SIG-M5 (cell line): ENCODE measurements around the gene NDRG4.

Experiments
- DNase-seq: peaks from one replicate; lab custom pipeline; 2025; lab: John Stamatoyannopoulos, UW

The NDRG4 gene, protein sequence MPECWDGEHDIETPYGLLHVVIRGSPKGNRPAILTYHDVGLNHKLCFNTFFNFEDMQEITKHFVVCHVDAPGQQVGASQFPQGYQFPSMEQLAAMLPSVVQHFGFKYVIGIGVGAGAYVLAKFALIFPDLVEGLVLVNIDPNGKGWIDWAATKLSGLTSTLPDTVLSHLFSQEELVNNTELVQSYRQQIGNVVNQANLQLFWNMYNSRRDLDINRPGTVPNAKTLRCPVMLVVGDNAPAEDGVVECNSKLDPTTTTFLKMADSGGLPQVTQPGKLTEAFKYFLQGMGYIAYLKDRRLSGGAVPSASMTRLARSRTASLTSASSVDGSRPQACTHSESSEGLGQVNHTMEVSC

DNA sequence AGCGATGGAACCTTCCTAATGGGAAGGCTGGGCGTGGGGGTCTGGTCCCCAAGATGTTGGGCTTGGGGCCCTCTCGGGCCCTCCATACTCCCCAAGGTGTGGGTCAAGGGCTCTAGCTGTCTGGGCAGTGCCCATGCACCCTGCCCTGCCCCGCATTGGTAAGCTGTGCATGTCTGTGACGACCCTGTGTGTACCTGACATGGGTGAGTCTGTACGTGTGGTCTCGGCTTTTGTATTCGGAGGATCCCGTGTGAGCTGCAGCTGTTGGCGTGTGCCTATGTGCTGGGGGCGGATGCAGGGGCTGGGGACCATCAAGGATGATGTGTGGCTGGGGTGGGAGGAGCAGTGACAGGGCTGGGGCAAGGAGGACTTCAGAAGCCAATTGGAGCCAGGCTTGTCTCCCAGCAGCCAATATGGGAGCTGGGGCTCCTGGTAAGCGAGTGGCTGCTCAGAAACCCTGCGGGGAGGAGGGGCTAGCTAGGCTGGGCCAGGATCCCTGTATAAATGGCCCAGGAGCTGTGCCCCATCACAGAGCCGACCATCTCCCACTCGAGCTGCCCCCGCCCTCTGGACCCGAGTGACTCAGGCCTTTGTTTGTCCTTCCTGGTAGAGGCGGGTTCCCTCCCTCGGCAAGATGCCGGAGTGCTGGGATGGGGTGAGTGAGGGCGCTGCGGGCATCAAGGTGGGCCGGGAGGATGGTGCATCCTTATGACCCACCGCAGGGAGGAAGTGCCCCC, at the start of gene NDRG4:
NDRG4 (plus strand) TSS at position 529 of the 737 bp plus-strand sequence; CDS start at position 635, 106 bp downstream.
- DNase-seq = no peak

DNA sequence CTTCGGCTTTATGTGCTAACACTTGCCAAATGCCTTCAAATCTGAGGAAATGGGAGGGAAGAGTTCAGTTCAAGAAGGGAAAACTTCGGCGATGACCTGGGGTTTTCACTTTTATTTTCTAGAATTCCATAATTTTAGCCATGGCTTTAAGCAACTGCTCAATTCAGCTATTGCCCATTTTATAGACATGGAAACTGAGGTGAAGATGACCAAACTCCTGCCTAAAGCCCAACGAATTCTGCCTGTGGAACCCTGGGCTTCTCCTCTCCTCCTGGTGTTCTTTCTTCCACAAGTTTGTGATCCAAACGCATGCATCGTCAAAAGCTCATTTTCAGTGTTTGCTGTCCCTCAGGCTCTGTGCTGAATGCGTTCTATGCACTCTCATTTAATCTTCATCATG, 49.4 kb upstream of the NDRG4 start:
- no peak for DNase-seq

DNA sequence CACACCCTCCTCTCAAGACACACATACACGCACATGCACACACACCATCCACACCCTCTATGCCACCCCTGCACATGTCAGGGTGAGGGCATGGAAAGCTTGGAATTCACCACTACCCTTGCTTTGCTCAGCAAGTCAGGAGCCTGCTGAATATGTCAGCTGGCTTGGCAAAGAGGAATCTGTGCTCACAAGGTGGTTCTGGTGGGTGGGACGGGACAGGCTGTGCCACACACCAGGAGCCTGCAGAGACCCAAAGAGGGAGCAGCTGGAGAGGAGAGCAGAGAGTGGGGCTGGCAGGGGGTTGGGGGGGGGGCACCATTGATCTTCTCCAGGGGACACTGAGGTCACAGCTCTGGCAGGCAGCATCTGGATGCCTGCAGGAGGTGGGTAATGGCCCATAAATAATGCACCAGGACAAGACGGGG, 48.7 kb upstream of the NDRG4 start:
- DNase-seq = no peak

DNA sequence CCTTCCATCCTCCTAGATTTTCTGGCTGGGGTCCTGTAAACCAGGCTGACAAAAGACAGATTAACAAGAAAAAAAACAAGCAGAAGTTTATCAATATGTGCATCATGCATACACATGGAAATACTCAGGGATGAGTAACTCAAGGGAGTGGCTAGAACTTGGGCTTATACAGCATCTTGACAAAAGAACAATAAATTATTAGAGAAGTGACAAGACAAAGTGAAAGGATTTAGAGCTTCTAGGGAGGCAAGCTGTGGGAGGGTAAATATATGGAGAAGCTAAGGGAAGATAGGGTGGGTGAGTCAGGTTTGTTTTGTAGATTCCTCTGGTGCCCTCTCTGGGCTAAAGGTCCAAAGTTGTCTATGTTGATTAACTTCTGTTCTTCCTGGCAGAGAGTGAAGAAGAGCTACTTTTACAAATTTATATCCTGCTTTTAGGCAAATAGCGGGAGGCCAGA, 48.0 kb upstream of the NDRG4 start:
- DNase-seq = no peak

DNA sequence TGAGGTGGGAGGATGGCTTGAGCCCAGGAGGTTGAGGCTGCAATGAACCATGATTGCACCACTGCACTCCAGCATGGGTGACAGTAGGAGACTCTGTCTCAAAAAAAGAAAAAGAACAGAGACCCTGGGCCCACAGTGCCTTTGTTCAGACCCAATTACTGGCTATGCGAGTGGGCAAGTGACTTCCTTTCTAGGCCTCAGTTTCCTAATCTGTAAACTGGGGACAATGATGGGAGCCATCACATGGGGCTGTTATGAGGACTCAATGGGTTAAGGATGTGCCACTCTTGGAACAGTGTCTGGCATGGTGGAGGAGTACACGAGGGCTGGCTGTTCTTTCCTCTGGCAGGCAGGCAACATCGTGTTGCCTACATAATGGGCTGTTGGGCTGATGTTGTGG, 47.3 kb upstream of the NDRG4 start:
- DNase-seq = no peak

DNA sequence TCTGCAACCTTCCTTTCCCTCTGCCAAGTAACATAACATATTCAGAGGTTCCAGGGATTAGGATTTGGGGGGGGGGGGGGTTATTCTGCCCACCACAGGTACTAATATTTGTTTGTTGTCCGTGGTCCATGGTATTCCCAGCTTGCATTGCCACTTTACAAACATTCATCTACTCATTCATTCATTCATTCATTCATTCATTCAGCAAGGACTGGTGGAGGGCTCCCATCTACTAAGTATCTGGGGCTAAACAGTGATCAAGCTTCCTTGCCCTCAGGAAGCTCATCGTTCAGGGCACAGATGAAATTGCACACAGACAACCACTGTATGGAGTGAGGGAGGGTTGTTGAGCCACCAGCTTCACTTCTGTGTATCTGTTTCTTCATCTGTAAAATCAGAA, 45.8 kb upstream of the NDRG4 start:
- DNase-seq = no peak

DNA sequence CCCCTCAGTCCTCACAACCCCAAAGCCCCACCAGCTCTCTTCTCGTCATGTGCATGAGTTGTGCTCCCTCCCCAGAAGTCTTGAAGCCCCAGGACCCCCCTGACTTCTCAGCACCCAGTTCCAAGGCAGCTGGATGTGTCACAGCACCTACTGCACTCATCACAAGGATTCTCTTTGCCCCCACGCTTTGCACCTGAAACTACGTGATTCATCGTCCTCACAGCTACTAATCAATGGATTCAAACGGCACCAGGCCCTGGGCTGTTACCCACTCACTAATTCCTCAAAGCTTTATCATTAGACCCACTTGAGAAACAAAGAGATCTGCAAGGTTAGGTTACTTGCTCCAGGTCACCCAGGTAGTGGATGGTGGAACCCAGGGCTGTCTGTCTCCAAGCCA, 45.1 kb upstream of the NDRG4 start:
- no peak for DNase-seq

DNA sequence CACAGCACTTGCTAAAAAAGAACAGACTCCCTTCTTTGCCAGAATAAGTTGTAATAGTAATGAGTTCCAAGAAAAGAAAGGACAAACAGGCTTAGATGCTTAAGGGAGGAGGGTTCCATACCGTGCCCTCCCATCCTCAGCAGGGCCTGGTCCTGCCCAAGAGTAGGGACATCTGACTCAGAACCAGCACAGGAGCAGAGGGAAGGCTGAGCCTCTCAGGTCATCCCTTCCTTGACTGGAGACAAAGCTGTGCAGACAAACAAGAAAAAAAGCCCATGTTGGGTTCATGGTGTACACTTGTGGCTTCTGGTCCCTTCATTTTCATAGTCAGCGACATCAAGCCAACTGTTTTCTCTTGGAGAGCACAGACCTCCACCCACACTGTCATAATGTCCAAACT, 44.2 kb upstream of the NDRG4 start:
- DNase-seq = no peak

DNA sequence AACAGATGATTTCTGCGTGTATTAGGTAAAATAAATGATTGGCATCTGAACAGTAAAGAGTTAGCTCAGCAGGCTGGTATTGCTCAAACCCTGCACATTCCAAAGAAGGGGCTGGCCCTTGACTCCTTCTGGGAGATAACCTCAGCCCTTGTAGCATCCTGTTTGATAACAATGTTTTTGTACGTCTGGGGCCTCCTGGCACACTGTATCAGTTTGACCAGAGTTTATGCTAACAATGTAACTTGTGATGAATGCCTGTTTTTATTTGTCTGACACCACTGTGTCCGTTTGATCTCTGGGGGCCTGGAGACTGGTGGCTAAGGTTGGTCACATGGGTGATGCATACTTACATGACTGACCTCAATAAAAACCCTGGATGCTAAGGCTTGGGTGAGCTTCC, 43.8 kb upstream of the NDRG4 start:
- no peak for DNase-seq

DNA sequence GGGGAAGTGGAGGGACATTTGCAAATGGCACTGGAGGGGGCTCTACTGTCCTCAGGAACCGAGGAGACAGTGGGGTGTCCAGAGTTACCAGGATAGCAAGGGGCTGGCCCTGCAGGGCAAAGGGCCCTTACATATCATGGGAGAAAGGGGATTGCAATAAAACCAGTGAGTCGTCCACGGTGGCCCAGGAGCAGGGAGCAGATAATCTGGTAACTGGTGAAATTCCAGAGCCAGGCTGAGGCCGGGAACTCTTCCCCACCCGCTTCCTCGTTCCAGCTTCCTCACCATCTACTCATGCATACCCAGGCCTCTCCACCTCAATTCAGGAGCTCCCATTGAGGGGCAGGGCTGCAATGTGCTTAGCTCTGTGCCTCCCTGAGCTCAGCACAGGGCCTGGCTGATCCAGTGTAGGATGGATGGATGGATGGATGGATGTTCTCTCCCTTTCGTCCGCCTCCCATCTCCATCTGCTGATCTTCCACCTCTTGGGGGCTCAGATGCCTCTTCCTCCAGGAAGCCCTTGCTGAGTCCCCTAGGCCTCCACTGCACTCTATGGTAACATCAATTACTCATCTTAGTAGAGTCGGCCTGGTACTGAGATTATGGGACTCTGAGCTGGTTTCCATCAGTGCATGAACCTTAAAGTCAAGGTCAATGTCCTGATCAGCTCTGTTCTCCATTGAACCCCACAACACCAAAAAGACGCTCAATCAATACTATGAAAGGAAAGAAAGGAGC, 41.2 kb upstream of the NDRG4 start:
- no peak for DNase-seq

DNA sequence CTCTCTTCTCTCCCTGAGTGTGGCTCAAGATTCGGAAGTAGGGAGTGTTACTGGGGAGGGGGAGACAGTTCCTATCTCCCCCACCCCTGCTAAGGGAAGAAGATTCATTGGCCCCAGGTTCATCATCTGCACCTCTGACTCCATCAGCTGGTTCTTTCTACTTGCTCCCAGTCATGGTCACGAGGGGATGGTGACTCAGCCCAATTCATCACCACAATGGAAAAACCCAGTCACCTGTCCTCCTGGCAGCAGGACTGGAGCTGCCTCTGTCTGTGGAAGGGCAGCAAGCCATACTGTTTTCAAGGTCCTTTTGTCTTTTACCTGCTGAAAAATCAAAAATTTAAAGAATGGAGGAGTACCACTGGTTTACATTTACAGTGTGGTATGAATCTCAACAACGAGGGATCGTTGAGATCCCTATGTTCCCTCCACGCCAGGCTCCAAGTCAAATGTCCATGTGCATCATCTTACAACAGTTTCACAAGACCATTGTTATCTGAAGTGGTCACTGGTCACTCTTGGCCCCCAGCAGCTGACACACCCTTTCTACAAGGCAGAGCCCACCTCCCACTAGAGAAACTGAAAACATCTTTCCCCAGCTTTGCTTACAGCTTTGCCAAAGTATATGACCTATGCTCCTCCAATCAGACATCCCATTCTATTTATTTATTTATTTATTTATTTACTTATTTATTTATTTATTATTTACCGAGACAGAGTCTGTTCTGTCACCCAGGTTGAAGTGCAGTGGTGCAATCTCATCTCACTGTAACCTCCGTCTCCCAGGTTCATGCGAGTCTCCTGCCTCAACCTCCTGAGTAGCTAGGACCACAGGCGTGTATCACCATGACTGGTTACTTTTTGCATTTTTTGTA, 40.4 kb upstream of the NDRG4 start:
- DNase-seq = no peak

DNA sequence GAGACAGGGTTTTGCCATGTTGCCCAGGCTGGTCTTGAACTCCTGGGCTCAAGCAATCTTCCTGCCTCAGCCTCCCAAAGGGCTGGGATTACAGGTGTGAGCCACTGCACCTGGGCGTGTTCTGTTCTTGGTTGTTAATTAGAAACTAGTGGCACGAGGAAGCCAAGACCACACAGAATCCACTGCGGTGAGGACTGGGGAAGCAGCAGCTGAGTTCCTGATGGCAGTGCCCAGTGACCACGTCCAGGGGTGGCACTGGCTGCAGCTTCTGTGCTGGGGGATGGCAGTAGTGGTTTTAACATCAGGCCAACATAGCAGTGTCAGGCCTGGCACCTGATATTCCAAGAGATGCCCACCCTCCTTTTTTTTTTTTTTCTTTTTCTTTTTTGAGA, 39.7 kb upstream of the NDRG4 start:
- DNase-seq = no peak

DNA sequence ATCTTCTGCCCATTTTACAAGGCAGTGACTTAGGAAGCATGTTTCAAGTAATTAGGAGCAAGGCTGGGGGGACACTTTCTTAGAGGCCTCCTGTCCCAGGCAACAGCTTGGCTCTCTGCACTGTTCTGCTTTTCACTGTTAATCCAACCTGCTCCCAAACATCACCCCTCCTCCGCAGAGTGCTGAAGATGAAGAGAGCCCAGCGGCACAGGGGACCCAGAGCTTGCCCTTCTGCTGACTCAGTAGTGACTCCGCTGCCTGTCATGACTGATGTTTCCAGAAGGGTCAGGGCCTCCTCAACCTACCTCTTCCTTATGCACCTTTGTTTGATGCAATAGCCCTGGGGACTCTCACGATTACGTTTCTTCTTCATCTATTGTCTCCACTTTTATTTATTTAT, 38.9 kb upstream of the NDRG4 start:
- no peak for DNase-seq

DNA sequence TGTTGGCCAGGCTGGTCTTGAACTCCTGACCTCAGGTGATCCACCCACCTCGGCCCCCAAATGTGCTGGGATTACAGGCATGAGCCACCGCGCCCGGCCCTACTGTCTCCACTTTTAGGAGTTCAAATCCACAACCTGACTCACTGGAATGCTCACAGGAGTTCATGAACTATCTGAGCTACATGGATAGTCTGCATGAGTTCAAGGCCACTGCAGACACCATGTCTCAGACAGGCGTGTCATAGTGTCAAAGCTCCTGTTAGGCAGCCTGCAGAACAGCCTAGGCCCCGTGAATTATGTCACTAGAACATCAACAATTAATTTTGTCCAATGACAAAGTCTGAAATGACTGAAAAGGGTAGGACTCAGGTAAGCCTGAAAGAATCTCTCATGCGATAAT, 38.3 kb upstream of the NDRG4 start:
- DNase-seq = no peak

DNA sequence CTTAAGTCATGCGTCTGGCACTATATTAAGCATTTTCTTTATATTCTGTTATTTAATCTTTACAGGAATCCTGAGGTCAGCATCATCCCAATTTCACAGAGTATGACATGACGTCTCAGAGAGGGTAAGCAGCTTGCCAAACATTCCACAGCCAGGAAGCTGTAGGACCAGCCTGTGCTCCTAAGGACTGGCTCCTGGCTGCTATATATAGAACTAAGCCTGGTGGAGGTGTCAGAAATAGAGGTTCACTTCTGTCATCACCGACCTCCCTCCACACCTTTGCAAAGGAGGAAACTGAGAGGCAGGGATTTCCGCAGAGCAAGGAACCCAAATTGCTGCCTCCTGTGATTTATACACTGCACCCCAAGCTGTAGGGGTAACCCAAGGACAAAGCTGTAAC, 37.9 kb upstream of the NDRG4 start:
- DNase-seq = no peak

DNA sequence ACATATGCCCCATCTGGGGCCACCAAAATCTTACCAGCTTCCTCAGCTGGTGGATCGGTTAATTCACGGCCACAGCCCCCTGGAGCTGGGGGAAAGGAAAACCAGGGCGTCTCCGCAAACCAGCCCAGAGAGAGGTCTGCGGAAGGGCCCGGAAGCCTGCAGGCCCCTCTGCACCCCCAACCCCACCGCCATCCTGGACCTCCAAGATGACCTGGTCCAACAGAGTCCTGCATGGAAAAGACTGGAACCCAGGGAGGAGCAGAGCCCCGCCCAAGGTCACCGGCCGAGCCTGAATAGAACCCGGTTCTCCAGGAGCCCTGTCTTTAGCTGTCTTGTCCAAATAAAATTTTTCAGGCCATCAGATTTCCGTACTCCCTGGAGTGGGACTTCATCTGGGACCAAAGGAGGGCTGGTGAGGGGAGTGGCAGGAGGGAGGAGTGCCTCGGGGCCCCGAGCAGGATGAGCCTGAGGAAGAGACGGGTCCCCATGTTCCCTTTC, 37.4 kb upstream of the NDRG4 start:
- DNase-seq = no peak

DNA sequence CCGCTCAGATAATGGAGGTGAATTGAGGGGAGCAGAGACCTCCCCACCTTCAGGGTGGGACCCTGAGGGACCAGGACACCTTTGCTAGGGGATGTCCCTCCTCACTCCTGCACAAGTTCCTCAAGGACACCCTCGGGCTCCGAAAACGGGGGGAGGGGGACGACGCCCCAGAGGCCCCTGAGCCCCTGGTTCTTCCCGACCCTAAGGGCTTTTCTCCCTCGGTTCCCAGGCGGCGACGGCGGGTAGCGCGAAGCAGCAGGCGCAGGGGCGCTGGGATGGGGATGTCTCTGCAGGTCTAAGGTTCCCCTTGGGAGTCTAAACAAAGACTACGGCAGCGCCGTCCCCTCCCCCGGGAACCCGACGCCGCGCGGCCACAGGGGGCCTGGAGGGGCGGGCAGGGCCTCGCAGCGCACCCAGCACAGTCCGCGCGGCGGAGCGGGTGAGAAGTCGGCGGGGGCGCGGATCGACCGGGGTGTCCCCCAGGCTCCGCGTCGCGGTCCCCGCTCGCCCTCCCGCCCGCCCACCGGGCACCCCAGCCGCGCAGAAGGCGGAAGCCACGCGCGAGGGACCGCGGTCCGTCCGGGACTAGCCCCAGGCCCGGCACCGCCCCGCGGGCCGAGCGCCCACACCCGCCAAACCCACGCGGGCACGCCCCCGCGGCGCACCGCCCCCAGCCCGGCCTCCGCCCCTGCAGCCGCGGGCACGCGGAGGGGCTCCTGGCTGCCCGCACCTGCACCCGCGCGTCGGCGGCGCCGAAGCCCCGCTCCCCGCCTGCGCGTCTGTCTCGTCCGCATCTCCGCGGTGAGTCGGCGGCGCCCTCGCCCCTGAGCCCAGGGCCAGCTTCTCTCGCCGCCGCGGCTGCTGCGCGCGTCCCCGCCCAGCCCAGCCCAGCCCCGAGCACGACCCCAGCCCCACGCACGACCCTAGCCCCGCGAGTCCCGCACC, 36.7 kb upstream of the NDRG4 start:
- DNase-seq = no peak

DNA sequence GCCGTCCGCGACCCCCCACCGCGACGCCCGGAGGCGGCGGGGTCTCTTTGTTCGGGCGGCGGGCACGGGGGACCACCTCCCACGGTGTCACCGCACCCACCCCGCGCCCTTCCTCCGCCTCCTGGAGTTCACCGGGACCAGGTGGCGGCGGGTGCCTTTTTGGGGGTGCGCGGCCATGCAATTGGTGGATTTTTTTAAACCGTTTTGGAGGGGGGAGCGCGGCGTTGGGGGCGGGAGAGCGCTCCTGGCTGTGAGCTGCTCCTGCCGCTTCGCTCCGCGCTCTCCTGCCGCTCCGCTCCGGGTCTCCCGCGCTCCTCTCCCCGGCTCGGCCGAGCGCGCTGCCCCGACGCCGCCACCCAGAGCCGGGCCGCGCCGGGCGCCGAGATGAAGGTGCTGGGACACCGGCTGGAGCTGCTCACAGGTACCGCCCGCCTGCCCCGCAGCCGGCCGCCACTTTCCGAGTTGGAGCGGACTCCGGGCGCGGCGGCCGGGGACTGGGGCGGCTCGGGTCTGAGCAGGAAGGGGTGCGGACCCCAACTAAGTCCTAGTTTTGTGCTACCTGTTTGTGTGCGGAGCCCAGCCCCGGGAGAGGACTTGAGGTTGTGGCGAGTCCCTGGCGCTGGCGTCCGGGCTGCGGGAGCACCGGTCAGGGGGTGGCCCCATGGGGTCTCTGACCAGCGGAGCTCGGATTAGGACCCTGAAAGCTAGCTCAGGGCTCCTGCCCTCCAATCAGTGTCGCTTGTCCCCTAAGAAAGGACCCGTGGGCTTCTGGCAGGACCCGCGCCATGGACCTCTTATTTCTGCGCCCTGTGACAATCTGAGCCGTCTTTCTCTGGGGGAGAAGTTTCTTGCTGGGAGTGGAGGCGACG, 35.7 kb upstream of the NDRG4 start:
- DNase-seq = no peak

DNA sequence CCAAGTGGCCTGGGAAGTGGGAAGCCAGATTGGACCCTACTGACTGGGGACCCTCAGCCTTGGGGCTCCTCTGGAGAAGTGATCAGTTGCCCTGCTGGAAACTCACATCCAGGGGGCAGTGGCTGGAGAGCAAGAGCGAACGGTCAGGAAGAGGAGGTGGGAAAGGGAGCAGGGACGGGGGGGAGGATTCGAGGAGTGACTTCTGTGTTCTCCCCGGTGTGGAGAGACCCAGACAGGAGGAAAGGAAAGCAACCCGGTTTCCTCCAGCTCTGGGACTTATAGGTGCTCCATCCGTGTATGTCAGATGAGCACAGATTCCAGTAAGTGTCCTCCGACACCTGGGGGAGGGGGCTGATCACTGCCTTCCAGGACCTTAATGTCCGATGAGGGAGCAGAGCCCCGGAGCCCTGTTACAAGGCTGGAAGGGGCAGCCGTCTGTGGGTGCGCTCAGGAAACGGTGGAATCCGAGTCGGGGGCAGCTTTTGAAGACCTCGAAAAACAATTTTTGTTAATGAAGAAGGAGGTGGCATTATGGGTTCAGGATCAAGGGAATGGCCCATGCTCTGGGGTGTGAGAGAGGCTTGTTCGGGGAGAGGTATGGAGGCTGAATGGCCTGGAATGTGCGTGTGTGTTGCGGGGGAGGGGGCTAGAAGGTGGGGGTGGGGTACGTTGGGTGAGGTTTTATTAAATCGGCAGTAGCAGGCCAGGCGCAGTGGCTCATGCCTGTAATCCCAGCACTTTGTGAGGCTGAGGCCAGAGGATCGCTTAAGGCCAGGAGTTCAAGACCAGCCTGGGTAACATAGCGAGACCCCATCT, 34.8 kb upstream of the NDRG4 start:
- DNase-seq = no peak
